ENCODE results near the gene KIF6.

DNA sequence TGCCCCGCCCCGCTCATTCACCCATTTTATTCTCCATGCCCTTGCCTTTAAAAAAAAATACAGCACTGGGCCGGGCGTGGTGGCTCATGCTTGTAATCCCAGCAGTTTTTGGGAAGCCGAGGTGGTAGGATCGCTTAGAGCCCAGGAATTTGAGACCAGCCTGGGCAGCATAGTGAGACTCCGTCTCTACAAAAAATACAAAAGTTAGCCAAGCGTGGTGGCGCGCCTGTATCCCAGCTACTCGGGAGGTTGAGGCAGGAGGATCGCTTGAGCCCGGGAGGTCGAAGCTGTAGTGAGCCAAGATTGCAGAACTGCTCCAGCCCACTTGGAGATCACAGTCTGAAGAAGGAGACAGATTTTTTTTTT lies 407 bp upstream of the KIF6 start:
- TF ChIP-seq POLR2A (IDR thresholded peaks at IDR 0.05): no peak
- TF ChIP-seq, protein P1, sequence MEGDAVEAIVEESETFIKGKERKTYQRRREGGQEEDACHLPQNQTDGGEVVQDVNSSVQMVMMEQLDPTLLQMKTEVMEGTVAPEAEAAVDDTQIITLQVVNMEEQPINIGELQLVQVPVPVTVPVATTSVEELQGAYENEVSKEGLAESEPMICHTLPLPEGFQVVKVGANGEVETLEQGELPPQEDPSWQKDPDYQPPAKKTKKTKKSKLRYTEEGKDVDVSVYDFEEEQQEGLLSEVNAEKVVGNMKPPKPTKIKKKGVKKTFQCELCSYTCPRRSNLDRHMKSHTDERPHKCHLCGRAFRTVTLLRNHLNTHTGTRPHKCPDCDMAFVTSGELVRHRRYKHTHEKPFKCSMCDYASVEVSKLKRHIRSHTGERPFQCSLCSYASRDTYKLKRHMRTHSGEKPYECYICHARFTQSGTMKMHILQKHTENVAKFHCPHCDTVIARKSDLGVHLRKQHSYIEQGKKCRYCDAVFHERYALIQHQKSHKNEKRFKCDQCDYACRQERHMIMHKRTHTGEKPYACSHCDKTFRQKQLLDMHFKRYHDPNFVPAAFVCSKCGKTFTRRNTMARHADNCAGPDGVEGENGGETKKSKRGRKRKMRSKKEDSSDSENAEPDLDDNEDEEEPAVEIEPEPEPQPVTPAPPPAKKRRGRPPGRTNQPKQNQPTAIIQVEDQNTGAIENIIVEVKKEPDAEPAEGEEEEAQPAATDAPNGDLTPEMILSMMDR (IDR thresholded peaks at IDR 0.05 in 4 of 5, conservative IDR thresholded peaks at IDR 0.05 in 1 of 5): no peak

All from gastrocnemius medialis (tissue), 4 donors.